GM12878 (cell line): Measurements from ENCODE around the gene DENND1A.

ENCODE experiments used
- CBFB ChIP-seq: IDR thresholded peaks from 2 replicates; pipeline ENCODE4 v1.6.1; 2016; ENCODE audit warnings: antibody characterized with exemption, low read depth
- CHD2 ChIP-seq: IDR thresholded peaks from 2 replicates; pipeline ENCODE4 v1.6.1; 2011; ENCODE audit warnings: low read depth, low read length, improper control_type of control experiment, borderline replicate concordance
- CREB1 ChIP-seq: IDR thresholded peaks from 2 replicates; pipeline ENCODE4 v1.6.1; 2012; ENCODE audit warnings: low read depth, mild to moderate bottlenecking, inconsistent platforms
- ESRRA ChIP-seq: IDR thresholded peaks from 2 replicates; pipeline ENCODE4 v1.6.1; 2012; ENCODE audit warnings: mild to moderate bottlenecking, low read length, improper control_type of control experiment
- MEF2A ChIP-seq: IDR thresholded peaks from 2 replicates; pipeline ENCODE4 v1.6.1; 2011; ENCODE audit warnings: low read depth, mild to moderate bottlenecking, low read length, moderate library complexity; ENCODE audit not compliant: insufficient read depth
- NR2C2 ChIP-seq: IDR thresholded peaks from 2 replicates; pipeline ENCODE4 v1.6.1; 2011; ENCODE audit warnings: borderline replicate concordance, low read depth; ENCODE audit not compliant: control insufficient read depth, insufficient read length
- POLR2A ChIP-seq: IDR thresholded peaks from 2 replicates; pipeline ENCODE4 v1.6.1; 2011; ENCODE audit warnings: low read depth, mild to moderate bottlenecking, low read length
- RCOR1 ChIP-seq: conservative IDR thresholded peaks from 2 replicates; pipeline ENCODE4 v1.6.1; 2012; ENCODE audit warnings: low read depth, low read length, improper control_type of control experiment
- STAT3 ChIP-seq: IDR thresholded peaks from 2 replicates; pipeline ENCODE4 v1.6.1; 2011; ENCODE audit warnings: low read depth, low read length, improper control_type of control experiment
- TF ChIP-seq, protein P1 (sequence below), 3 experiments: IDR thresholded peaks in 2 of 3; conservative IDR thresholded peaks in 1 of 3; 2 replicates each; pipeline ENCODE4 v1.5.1; 2011; ENCODE audit warnings: low read depth in 3 of 3, low read length in 3 of 3, mild to moderate bottlenecking in 3 of 3, control low read depth in 2 of 3, moderate library complexity in 2 of 3, inconsistent platforms in 1 of 3, mixed read lengths in 1 of 3; ENCODE audit not compliant: control insufficient read depth in 2 of 3, insufficient read depth in 1 of 3; ENCODE audit errors: extremely low read depth in 1 of 3
- TF ChIP-seq, protein P2 (sequence below): fragments of 450-650 bp; IDR thresholded peaks from 2 replicates; pipeline ENCODE4 v1.6.1; 2017; ENCODE audit warnings: mild to moderate bottlenecking

DNA sequence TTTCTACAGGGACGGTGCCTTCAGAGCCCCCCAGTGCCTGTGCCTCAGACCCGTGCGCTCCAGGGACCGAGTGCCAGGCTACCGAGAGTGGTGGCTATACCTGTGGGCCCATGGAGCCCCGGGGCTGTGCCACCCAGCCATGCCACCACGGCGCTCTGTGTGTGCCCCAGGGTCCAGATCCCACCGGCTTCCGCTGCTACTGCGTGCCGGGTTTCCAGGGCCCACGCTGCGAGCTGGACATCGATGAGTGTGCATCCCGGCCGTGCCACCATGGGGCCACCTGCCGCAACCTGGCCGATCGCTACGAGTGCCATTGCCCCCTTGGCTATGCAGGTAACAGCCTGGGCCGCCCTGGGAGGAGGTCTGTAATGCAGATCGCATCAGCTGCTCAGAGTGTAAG, 567.1 kb downstream of the DENND1A start:
- TF ChIP-seq NR2C2 (no peak), CHD2 (no peak), POLR2A (no peak), CREB1 (no peak), ESRRA (no peak), MEF2A (no peak), STAT3 (no peak), RCOR1 (no peak), CBFB (no peak)
- TF ChIP-seq, protein P1, sequence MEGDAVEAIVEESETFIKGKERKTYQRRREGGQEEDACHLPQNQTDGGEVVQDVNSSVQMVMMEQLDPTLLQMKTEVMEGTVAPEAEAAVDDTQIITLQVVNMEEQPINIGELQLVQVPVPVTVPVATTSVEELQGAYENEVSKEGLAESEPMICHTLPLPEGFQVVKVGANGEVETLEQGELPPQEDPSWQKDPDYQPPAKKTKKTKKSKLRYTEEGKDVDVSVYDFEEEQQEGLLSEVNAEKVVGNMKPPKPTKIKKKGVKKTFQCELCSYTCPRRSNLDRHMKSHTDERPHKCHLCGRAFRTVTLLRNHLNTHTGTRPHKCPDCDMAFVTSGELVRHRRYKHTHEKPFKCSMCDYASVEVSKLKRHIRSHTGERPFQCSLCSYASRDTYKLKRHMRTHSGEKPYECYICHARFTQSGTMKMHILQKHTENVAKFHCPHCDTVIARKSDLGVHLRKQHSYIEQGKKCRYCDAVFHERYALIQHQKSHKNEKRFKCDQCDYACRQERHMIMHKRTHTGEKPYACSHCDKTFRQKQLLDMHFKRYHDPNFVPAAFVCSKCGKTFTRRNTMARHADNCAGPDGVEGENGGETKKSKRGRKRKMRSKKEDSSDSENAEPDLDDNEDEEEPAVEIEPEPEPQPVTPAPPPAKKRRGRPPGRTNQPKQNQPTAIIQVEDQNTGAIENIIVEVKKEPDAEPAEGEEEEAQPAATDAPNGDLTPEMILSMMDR (IDR thresholded peaks at IDR 0.05 in 2 of 3, conservative IDR thresholded peaks at IDR 0.05 in 1 of 3; ENCODE audit: control insufficient read depth in 2 of 3, extremely low read depth in 1 of 3, insufficient read depth in 1 of 3, low read depth in 3 of 3, low read length in 3 of 3) = no peak
- TF ChIP-seq, protein P2, sequence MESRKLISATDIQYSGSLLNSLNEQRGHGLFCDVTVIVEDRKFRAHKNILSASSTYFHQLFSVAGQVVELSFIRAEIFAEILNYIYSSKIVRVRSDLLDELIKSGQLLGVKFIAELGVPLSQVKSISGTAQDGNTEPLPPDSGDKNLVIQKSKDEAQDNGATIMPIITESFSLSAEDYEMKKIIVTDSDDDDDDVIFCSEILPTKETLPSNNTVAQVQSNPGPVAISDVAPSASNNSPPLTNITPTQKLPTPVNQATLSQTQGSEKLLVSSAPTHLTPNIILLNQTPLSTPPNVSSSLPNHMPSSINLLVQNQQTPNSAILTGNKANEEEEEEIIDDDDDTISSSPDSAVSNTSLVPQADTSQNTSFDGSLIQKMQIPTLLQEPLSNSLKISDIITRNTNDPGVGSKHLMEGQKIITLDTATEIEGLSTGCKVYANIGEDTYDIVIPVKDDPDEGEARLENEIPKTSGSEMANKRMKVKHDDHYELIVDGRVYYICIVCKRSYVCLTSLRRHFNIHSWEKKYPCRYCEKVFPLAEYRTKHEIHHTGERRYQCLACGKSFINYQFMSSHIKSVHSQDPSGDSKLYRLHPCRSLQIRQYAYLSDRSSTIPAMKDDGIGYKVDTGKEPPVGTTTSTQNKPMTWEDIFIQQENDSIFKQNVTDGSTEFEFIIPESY = no peak
